SK-MEL-5 (cell line): ENCODE results near the gene ZNF554. TPM values are rescaled to one million over a fixed set of nuclear protein-coding genes. Genes with fewer than 3 reads are reported as not detected.

Experiments used
- DNase-seq: peaks from one replicate; pipeline ENCODE4 v3.0.0-alpha.2; 2016; ENCODE audit warnings: low read depth, low spot score
- in situ Hi-C: cut with HindIII; loops from 2 replicates; pipeline ENCODE4 v1.10.0; 2016; ENCODE audit warnings: low sequenced_read_pairs, high pct_unique_total_duplicates, low pct_unique_long_range_greater_than_20kb
- total RNA-seq: library from RNA; depleted of rRNA; stranded (reverse); fragments of >200 nt; shearing (Covaris generic); gene quantifications from 2 replicates; pipeline ENCODE4 v1.2.3, GENCODE V29; 2014; rRNA removed

The ZNF554 gene
- total RNA-seq, 1 experiment from 2014 or later = 0.92 TPM

GRCh38 chr19:2877398-2878331 lies 58.0 kb downstream of the ZNF554 start:
- in situ Hi-C loops = no loop called here
- DNase-seq = no peak

DNA sequence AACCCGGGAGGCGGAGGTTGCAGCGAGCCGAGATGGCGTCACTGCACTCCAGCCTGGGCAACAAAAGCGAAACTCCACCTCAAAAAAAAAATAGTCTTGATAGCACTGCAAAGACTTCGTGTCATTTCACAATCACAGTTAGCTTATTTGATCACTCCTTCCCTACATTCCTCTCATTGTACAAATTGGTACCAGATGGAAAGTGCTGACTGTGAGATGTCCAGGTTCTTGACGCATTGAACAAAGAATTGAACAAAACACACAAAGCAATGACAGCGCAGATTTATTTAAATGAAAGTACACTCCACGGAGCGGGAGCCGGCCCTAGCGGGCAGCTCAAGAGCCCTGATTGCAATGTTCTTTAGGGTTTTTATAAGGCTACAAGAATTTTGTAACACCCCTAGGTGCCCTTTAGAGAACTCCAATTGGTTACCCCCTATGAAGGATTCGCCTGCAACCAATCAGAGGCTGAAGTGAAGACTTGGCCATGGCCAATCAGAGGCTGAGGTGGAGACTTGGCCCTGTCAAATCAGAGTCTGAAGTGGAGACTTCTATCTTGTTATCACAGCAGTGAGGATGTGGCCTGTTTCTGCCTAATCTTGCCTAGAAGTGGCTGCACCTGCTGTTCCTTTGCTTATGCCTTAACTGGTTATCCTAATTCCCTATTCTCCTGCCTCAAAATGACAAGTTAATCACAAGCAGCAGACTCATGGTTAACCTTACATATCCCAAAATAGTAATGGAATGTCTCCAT lies 64.2 kb downstream of the ZNF554 start:
- no peak for DNase-seq

DNA sequence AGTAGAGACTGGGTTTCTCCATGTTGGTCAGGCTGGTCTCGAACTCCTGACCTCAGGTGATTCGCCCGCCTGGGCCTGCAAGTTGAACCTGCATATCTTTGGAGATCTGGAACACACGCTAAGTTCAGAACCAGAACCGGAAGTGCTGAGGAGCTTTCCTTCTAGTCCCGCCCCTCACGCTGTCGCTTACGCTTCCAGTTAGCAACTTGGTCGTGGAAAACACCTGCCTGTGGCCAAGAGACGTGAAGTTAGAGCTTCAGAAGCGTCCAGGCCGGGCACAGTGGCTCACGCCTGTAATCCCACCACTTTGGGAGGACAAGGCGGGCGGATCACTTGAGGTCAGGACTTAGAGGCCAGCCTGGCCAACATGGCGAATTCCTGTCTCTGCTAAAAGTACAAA lies 66.1 kb downstream of the ZNF554 start:
- DNase-seq = no peak
- in situ Hi-C loops = no loop called here

More for the DNA sequence above, 64.2 kb downstream of the ZNF554 start:
- in situ Hi-C loops = no loop called here

Other genes with a start within 250 kb of the ZNF554 start
- 3.2 and 3.5 TPM in 2 replicates for gene GNG7, start 117.2 kb upstream of the ZNF554 start, total RNA-seq
- gene DIRAS1, start 98.5 kb upstream of the ZNF554 start, total RNA-seq = 7.2 and 7.3 TPM in 2 replicates
- 42.1 and 48.6 TPM in 2 replicates for gene SLC39A3, start 79.9 kb upstream of the ZNF554 start, total RNA-seq
- 35.1 and 44.2 TPM in 2 replicates for gene SGTA, start 36.6 kb upstream of the ZNF554 start, total RNA-seq
- 124 and 131 TPM in 2 replicates for gene THOP1, start 34.4 kb upstream of the ZNF554 start, total RNA-seq
- gene ZNF555, start 21.6 kb downstream of the ZNF554 start, total RNA-seq = 4.5 and 4.9 TPM in 2 replicates
- gene ZNF556, start 47.5 kb downstream of the ZNF554 start, total RNA-seq = 0.05 TPM in 1 of 2 replicates, not detected in the other
- 4.1 and 6.6 TPM in 2 replicates for gene ZNF57, start 81.1 kb downstream of the ZNF554 start, total RNA-seq
- 2.3 and 3.5 TPM in 2 replicates for gene ZNF77, start 125.1 kb downstream of the ZNF554 start, total RNA-seq
- 3.2 and 4.3 TPM in 2 replicates for gene TLE6, start 157.7 kb downstream of the ZNF554 start, total RNA-seq
- 2.2 and 6.1 TPM in 2 replicates for gene TLE2, start 209.4 kb downstream of the ZNF554 start, total RNA-seq
- 169 and 172 TPM in 2 replicates for gene TLE5, start 242.6 kb downstream of the ZNF554 start, total RNA-seq